Hepatocyte (in vitro differentiated cells): ENCODE results near the gene MTIF3.

ENCODE experiments used
- CTCF ChIP-seq: fragments of 200-600 bp; sonication (generic); IDR thresholded peaks from 2 replicates; pipeline ENCODE4 v1.5.1; 2016; ENCODE audit warnings: antibody characterized with exemption, mild to moderate bottlenecking; ENCODE audit not compliant: poor library complexity
- EZH2 ChIP-seq: fragments of 200-600 bp; sonication (generic); IDR thresholded peaks from 2 replicates; pipeline ENCODE4 v1.6.1; 2016; ENCODE audit warnings: antibody characterized with exemption, mild to moderate bottlenecking, borderline replicate concordance
- EZH2phosphoT487 ChIP-seq: fragments of 200-600 bp; sonication (generic); IDR thresholded peaks from one replicate; pipeline ENCODE4 v1.6.1; 2018; ENCODE audit warnings: antibody characterized with exemption, mild to moderate bottlenecking, low read depth, moderate library complexity; ENCODE audit not compliant: unreplicated experiment, severe bottlenecking

- TF ChIP-seq CTCF: no peak
- TF ChIP-seq EZH2phosphoT487: no peak
- TF ChIP-seq EZH2: no peak
These were observed 41.4 kb downstream of the MTIF3 start for GRCh38 chr13:27409013-27409412.
